NCI-H187 treated with DMSO at 0.1 percent for 48 hours (cell line): ENCODE results near the gene CERS1.

Experiments used
- DNase-seq: peaks from one replicate; lab custom pipeline; 2025; lab: John Stamatoyannopoulos, UW

CERS1 gene

GRCh38 chr19:18870531-18871172 is 25.3 kb downstream of the CERS1 start:
- no peak for DNase-seq

GRCh38 chr19:18869781-18870530 is 26.0 kb downstream of the CERS1 start:
- no peak for DNase-seq

- DNase-seq = no peak
Observed at GRCh38 chr19:18869023-18869618, 26.8 kb downstream of the CERS1 start.

DNA sequence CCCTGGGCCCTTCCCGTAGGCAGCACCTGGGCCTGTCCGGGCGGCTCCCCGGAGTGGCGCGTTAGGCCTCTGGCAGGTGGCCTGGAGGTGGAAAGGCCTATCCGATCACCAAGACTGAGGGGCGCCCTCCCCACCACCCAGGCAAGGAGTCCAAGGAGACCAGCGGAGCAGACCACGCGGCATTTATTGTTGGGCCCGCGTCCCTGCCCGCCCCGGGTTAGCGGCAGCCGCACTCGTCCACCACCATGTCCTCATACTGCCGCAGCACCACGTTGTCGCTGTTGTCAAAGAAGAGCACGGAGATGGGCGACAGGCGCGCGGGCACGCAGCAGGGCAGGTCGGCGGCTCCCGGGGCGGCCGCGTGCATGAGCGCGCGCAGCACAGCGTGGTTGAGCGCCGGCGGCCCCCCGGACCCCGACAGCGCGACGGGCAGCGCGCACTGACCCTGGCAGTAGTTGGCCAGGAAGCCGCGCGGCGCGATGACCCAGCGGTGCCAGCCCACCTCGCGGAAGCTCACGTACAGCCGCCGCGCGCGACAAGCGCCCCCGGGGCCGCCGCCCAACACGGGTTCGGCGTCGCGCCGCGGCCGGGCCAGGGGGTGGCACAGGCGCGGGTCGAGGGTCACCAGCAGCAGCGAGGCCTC is 27.5 kb downstream of the CERS1 start:
- DNase-seq = no peak

- DNase-seq = no peak
Observed at GRCh38 chr19:18867751-18868150, 28.2 kb downstream of the CERS1 start.

DNA sequence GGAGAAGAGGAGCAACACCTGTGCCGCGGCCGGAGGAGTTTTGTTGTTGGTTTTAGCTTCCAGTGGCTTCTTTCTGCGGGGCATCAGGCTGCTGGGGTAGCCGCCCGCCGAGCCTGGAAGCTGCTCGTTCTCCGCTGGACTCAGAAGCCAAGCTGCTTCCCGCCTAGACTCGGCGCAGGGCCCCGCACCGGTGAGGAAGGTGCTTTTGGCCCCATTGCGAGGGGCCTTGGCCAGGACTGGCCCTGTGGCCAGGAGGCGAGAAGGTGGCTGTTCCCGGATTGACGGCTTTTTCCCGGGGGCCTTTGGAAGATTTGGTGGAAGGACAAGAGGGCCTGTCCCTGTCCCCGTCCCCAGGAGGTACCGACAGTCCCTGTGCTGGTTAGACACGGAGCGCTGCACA is 28.8 kb downstream of the CERS1 start:
- no peak for DNase-seq

DNA sequence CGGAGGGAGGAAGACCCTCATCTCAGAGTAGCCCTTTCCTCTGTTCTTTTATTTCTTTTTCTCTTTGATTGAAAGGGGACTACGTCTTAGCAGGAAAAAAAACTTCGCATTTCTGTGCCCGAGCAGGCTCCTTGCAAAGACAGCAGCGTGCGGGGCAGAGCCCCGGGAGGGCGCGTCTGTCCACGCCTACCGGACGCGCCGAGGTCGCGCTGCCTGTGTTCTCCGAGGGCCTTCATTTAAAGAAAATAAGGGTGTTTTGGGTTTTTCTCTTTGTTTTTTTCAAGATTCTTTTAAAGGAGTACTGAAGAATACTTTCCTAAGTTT is 29.2 kb downstream of the CERS1 start:
- DNase-seq = no peak

GRCh38 chr19:18865973-18866799 is 29.8 kb downstream of the CERS1 start:
- DNase-seq = no peak

GRCh38 chr19:18865106-18865972 is 30.6 kb downstream of the CERS1 start:
- no peak for DNase-seq

DNA sequence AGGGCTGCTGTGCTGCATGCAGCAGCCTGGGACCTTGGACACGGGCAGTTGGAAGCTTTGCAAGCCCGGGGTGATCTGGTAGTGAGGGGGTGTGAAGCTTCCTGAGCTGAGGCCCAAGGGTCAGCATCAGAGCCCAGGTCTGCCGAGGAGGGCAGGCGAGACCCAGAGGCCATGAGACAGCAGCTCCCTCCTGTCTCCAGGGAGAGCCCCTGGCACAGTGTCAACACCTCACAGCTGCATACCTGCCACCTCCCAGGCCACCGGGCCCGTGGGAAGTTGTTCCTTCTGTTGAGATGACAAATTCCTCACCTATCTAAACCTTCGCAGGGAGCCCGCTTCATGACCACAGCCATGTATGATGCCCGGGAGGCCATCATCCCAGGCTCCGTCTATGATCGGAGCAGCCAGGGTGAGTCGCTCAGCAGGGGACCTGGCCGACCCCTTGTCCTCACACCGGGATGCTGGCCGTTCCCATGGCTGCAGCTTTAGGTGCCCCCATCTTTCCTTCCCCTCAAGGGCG is 32.1 kb downstream of the CERS1 start:
- no peak for DNase-seq

GRCh38 chr19:18862976-18863842 is 32.7 kb downstream of the CERS1 start:
- no peak for DNase-seq

GRCh38 chr19:18861917-18862316 is 34.0 kb downstream of the CERS1 start:
- DNase-seq = no peak

DNA sequence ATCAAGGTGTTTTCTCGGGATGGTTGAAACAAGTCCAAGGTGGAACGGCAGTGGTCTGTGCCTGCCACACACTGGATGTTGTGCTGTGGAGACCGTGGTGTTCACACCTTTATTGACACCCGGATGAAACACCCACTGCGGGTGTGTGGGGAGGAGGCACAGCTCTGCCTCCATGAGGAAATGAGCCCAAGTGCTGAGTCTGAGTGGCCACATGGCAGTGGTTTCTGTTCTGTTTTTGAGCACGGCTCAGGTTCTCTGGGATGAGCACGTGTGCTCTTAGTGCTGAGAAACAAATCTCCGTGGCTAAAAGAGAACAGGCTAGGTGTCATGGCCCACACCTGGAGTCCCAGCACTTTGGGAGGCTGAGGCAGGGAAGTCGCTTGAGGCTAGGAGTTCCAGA is 34.7 kb downstream of the CERS1 start:
- no peak for DNase-seq

GRCh38 chr19:18860725-18861124 is 35.2 kb downstream of the CERS1 start:
- DNase-seq = no peak

- no peak for DNase-seq
Observed at GRCh38 chr19:18860302-18860700, 35.7 kb downstream of the CERS1 start.

- DNase-seq = no peak
Observed at GRCh38 chr19:18859676-18860301, 36.2 kb downstream of the CERS1 start.

DNA sequence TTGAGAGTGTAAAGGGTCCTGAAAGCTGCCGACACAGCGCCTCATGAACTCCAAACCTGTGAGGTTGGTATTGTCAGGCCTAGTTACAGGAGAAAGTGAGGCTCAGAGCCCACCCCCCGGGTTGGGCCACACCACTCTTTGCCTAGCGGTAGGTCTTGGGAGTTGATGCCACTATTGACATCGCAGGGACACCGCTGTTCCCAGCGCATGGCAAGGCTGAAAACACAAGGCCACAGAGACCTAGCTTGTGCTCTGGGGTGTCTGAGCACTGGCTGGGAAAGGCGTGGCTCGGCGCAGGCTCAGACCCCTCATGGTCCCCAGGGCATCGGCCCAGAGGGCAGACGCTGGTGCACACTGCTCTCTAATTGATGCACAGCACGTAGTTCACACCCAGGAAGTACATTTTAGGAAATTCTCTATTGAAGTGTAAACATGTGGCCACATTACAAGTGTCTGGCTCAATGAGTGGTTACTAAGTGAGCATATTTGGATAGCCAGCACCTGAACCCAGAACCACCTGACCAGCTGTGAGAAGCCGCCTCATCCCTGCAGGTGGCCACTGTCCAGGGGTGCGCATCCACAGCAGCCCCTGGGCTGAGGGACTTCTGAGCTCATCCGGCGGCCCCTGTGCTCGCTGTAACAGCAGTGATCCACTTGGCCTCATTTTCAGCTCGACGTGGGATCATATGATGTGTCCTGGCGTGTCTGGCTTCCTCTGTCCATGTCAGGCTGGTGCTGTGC is 36.9 kb downstream of the CERS1 start:
- DNase-seq = no peak

DNA sequence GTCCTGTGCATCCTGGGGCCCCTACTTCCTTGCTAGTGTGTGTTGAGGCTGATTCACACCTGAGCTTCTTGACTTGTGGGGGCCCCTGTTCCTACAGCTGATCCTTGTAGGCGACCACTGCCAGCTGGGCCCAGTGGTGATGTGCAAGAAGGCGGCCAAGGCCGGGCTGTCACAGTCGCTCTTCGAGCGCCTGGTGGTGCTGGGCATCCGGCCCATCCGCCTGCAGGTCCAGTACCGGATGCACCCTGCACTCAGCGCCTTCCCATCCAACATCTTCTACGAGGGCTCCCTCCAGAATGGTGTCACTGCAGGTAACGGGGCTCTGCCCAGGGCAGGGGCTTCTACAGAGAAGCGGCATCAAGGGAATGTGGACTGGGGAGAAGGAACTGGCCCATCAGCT is 38.7 kb downstream of the CERS1 start:
- no peak for DNase-seq
